Midbrain (tissue), 1 donor: ENCODE measurements around the gene KRT222.
A peak's percentile ranks its signal among the peaks of the same experiment; 100 is the strongest.

Source experiments
- DNase-seq: peaks from one replicate; lab custom pipeline; 2025; lab: John Stamatoyannopoulos, UW

Gene KRT222

GRCh38 chr17:40664582-40665333 lies at the start of gene KRT222:
TSS of gene KRT222 (minus strand) at chr17:40665177. CDS start at chr17:40665099, 78 bp downstream.
- DNase-seq, result peak; percentile 21

- no peak for DNase-seq
Measured at GRCh38 chr17:40714473-40714872, 49.5 kb upstream of the KRT222 start.

DNA sequence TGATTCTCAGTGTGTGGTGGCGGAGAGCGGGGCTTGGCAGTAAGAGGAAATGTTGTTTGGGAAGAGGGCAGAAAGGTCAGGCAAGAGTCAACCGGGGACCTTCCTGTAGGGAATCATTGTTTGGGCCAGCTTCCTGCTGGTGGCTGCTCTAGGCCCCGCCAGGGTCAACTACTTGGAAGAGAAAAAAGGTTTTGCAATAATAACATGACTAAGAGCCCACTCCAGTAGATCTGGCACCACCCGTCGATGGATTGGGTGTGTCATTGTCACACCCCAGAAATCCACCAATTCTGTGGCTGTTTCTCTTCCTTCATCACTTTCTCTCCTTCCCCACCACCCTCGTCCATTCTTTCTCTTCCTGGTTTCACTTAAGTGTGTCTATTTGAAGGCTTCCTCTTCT lies 42.8 kb upstream of the KRT222 start:
- DNase-seq, result no peak

DNA sequence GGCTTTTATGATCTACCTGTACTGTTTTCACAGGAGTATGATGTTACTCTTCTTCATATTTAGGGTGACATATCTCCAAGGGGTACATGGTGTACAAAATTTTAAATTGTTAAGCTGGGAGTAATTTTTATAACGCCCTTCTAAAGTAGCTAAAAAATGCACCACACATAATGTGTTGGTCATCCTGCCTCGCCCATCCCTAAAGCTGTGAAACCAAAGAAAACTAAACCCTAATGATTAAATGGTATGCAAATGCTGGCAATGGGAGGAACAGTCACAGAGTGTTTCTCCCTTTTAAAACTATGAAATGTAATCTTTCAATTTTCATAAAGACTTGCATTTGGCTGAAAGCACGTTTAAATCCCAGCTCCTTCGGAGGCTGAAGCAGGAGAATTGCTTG lies 40.6 kb upstream of the KRT222 start:
- DNase-seq, result no peak

DNA sequence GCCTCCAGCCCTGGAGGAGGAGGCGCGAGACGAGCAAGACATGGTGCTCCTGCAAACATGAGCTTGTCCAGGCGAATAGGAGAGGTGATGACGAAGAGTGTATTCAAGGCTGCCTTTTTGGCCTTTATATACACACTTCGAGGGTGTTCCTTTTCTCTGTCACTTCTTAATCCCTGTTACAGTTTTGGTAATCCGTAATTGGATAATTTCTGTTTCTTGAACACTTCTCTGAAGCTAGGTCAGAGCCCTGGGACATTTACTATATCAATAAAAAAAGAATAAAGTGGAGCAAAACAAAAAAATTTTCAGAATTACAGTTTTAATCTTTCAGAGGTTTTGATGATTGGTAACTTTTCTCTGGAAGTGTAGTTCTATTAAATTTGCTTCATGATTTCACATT lies 38.7 kb upstream of the KRT222 start, which contains the start of gene KRT24:
TSS of gene KRT24 (minus strand) at position 101 of the 400 bp plus-strand sequence. CDS start at position 42, 59 bp downstream.
- no peak for DNase-seq

- no peak for DNase-seq
Measured at GRCh38 chr17:40702271-40702670, 37.3 kb upstream of the KRT222 start.

GRCh38 chr17:40699853-40700252 lies 34.9 kb upstream of the KRT222 start:
- no peak for DNase-seq

GRCh38 chr17:40699371-40699770 lies 34.4 kb upstream of the KRT222 start:
- DNase-seq, result no peak

DNA sequence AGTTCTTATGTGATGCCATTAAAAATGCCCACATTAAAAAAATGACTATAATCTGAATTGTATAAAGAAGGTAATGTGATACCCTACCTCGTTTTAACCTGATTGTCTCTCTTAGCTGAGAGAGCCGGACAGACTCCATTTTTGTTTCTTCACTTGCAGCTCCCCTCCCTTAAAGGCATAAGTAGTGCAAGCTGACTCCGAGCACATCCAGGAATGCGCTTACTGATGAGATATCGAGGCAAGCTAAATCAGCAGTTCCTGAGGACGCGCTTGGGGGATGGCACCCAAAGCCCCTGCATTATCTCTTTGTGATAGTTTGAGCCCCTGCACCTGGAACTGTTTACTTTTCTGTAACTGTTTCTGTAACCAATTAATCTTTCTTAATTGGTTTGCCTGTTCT lies 32.3 kb upstream of the KRT222 start:
- DNase-seq, result no peak

DNA sequence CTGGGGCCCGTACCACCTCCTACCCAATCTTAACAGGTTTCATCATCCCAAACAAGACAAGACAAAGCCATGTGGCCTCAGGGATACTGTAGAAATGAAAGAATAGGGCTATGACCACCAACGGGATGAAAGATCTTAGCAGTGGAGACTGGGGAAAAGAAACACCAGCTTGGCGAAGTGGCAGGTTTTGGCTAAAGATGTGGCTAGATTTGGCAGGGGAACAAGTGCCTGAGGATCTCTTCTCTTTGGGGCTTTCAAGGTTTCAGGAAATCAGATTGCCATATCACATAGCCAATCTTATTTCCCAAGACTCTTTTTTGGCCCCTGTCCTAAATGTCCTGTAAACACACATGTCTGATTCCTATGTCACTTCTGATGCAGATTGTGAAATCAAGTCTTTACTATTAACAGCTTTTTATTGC lies 31.7 kb upstream of the KRT222 start:
- no peak for DNase-seq

GRCh38 chr17:40695874-40696472 lies 31.0 kb upstream of the KRT222 start:
- no peak for DNase-seq

GRCh38 chr17:40694584-40694983 lies 29.6 kb upstream of the KRT222 start:
- no peak for DNase-seq

- no peak for DNase-seq
Measured at GRCh38 chr17:40687106-40687505, 22.1 kb upstream of the KRT222 start.

- no peak for DNase-seq
Measured at GRCh38 chr17:40686192-40686591, 21.2 kb upstream of the KRT222 start.

- no peak for DNase-seq
Measured at GRCh38 chr17:40680998-40681397, 16.0 kb upstream of the KRT222 start.

GRCh38 chr17:40679523-40679907 lies 14.5 kb upstream of the KRT222 start:
- no peak for DNase-seq

DNA sequence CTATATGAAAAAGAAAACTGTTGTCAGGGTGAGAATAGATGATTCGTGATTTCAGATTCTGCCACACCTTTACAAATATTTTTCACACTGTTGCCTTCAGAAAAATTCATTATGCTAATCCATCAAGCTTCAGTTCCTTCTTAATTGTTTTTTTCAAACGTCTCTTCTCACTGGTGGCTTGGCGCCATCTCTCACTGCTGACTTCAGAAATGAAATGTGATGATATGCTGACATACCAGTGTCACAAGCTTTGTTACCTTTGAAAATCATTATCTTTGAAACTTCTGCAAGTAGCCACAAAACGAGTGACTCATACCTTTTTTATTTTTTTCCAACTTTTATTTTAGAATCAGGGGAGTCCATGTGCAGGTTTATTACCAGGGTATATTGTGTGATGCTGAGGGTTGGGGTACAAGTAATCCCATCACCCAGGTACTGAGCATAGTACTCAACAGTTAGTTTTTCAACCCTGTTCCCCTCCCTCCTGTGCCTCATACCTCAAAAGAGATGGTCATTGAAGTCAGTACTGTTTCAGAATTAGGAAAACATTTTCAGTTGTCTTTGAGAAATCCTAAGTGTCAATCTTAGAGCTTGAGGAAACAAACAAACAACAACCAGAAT lies 14.0 kb upstream of the KRT222 start:
- no peak for DNase-seq

- no peak for DNase-seq
Measured at GRCh38 chr17:40675905-40676304, 10.9 kb upstream of the KRT222 start.

GRCh38 chr17:40672654-40673053 lies 7.7 kb upstream of the KRT222 start:
- DNase-seq, result no peak

DNA sequence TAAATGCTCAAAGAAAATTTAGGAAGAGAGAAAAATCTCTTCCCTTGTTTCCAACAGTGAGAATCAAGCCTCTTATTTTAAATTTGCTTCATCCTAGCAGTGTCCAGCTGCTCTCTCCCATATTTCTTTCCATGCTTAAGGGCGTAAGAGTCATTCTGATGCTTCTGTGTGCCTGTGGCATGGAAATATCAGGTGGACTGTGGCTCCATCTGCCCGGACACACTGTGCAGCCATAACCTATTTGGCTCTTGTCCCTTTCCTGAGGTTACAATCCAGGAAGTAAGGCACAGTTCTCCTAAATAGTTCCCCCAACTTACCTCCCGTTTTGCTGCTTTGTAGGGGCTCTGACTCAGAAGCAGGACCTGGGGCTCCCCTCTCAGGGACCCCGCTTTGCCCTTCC lies 6.3 kb upstream of the KRT222 start:
- DNase-seq, result no peak

GRCh38 chr17:40666331-40666730 lies 1.4 kb upstream of the KRT222 start:
- no peak for DNase-seq

DNA sequence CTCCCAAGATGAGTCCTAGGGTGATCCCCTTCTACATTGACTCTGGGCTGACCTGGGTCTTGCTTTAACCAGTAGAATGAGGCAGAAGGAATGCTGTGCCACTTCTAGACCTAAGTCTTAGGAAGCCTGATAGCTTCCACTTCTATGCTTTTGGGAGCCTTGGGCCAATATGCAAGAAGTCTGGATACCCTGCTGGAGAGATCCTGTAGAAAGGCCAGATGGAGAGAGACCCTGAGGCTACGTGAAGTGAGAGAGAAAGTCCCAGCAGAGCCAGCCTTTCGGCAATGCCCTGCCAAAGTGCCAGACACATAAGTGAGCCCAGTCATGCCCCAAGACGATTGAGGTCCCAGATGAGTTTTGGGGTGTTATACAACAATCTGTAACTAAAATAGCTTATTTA lies 1.7 kb downstream of the KRT222 start:
- DNase-seq, result no peak

DNA sequence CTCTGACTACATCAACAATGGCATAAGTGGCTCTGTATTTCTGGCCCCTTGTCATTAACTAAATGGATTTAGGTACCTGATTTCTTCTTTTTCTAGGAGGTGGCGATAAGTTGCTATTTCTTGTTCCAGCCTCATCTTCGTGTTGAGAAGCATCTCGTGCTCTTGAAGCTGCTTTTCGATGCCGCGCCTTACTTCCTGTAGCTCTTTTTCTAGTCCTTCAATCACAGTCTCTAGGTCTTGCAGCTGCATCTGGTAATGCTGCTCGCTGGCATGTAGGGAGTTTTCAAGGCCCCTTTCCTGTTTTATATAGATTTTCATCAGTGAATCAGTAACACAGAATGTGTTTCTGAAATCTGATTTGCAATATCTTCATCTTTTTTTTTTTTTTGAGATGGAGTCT lies 5.1 kb downstream of the KRT222 start:
- DNase-seq, result no peak
